Left ventricle myocardium inferior (tissue), 1 donor: ENCODE data around the gene INVS. TPM values are rescaled to one million over a fixed set of nuclear protein-coding genes. Genes with fewer than 3 reads are reported as not detected.

Source experiments
- DNase-seq: peaks from one replicate; pipeline ENCODE4 v3.0.0-alpha.2; 2020
- H3K27ac ChIP-seq: fragments of 200-600 bp; replicated peaks from 2 replicates; pipeline ENCODE4 v1.8.0; 2021
- H3K27me3 ChIP-seq: fragments of 200-600 bp; 2 replicates; pipeline ENCODE4 v1.8.0; 2021; ENCODE audit warnings: low read depth
- H3K36me3 ChIP-seq: fragments of 200-600 bp; 2 replicates; pipeline ENCODE4 v1.8.0; 2021
- H3K4me1 ChIP-seq: fragments of 200-600 bp; 2 replicates; pipeline ENCODE4 v1.8.0; 2021
- H3K4me3 ChIP-seq: fragments of 200-600 bp; 2 replicates; pipeline ENCODE4 v1.8.0; 2021; ENCODE audit warnings: mild to moderate bottlenecking, moderate library complexity
- H3K9me3 ChIP-seq: fragments of 200-600 bp; replicated peaks from 2 replicates; pipeline ENCODE4 v1.8.0; 2021
- CTCF ChIP-seq: fragments of 200-600 bp; IDR thresholded peaks from 2 replicates; pipeline ENCODE4 v1.8.0; 2021; ENCODE audit warnings: antibody characterized with exemption, mild to moderate bottlenecking, borderline replicate concordance
- intact Hi-C: fragments of 100-400 bp; cut with micrococcal nuclease; formaldehyde crosslinking; loops from one replicate; pipeline ENCODE4 v1.11.0; 2022
- total RNA-seq: library from RNA; stranded (reverse); fragmentation: NEBNext Ultra II Directional; extraction: Animal tissue kit (Norgen Biotek cat#: 25700); gene quantifications from one replicate; pipeline ENCODE4 v1.2.1, GENCODE V29; 2021
- donor health status: DM: no; HTN: yes; CAD: no; lungs with severe emphysema.

INVS gene
- total RNA-seq, 1 donor from 2014 or later: 6.7 TPM

GRCh38 chr9:100284247-100284646 lies 185.2 kb downstream of the INVS start:
- Histone ChIP-seq H3K27ac (no peak overlapping the region), H3K27me3 (no peaks in the 10 kb centered on the region), H3K4me3 (no peak overlapping the region), H3K4me1 (no peaks in the 10 kb centered on the region), H3K9me3 (peaks cover 27% of the 10 kb centered on the region), H3K36me3 (peaks cover 67% of the 10 kb centered on the region)
- DNase-seq: no peak
- intact Hi-C loops: no loop called here
- TF ChIP-seq CTCF: no peak

DNA sequence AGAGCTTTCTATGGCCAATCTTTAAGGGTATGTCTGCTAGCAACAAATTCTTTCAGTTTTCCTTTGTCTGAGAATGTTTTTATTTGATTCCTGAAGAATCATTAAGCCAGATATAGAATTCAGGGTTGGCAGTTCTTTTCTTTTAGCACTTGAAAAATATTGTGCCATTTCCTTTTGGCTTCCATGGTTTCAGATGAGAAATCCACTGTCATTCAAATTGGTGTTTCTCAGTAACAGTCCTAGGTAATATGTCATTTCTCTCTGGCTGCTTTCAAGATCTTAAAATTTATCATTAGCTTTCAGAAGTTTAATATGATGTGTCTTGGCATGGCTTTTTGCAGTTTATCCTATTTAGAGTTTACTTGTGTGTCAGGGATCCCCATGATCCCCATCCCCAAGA lies 186.0 kb downstream of the INVS start:
- H3K4me3 ChIP-seq: no peak overlapping the region
- no peak overlapping the region for H3K27ac ChIP-seq
- H3K27me3 ChIP-seq: no peaks in the 10 kb centered on the region
- intact Hi-C loops: no loop called here
- no peaks in the 10 kb centered on the region for H3K4me1 ChIP-seq
- peaks cover 27% of the 10 kb centered on the region for H3K9me3 ChIP-seq
- H3K36me3 ChIP-seq: peaks cover 73% of the 10 kb centered on the region
- no peak for TF ChIP-seq CTCF
- DNase-seq: no peak

DNA sequence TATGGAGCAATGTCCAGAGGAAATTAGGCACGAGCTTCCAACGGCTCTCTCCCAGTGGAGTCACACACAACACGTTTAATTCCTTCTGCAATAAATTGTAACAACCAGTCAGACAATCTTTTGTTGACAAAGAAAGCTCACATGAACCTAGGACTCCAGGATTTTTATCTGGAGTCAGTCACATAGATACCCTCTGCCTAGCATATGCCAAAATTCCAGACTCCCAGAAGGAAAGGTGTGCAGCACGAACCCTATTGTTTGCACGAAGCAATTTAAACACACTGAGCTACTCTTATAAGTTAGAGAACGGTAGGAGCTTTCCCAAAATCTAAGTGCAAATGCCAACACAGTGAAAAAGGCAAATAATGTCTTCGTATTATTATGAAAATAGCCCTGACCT lies 186.6 kb downstream of the INVS start:
- DNase-seq: no peak
- Histone ChIP-seq H3K36me3 (peaks cover 76% of the 10 kb centered on the region), H3K27ac (no peak overlapping the region), H3K4me1 (no peaks in the 10 kb centered on the region), H3K27me3 (no peaks in the 10 kb centered on the region), H3K4me3 (no peak overlapping the region), H3K9me3 (peaks cover 27% of the 10 kb centered on the region)
- intact Hi-C loops: no loop called here
- no peak for TF ChIP-seq CTCF

GRCh38 chr9:100286257-100286656 lies 187.2 kb downstream of the INVS start:
- intact Hi-C loops: no loop called here
- H3K27ac ChIP-seq: no peak overlapping the region
- DNase-seq: no peak
- H3K4me1 ChIP-seq: no peaks in the 10 kb centered on the region
- TF ChIP-seq CTCF: no peak
- H3K36me3 ChIP-seq: peaks cover 83% of the 10 kb centered on the region
- H3K4me3 ChIP-seq: no peak overlapping the region
- H3K27me3 ChIP-seq: no peaks in the 10 kb centered on the region
- H3K9me3 ChIP-seq: peaks cover 27% of the 10 kb centered on the region

DNA sequence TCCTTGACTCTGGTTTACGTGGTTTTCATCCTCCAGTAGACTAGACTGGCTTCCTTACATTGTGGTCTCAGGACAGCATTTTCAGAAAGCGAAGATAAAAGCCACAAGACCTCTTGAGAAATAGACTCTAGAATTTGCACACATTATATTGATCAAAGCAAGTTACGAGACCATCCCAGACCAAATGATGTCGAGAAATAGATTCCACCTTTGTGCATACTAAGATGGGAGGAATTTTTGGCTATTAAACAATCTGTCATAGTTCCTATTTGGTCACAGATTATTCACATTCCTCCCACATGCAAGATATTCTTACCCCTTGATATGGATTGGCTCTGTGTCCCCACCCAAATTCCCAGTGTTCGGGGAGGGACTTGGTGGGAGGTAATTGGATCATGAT lies 188.1 kb downstream of the INVS start:
- Histone ChIP-seq H3K36me3 (peaks cover 88% of the 10 kb centered on the region), H3K27ac (no peak overlapping the region), H3K4me3 (no peak overlapping the region), H3K27me3 (no peaks in the 10 kb centered on the region), H3K9me3 (peaks cover 27% of the 10 kb centered on the region), H3K4me1 (no peaks in the 10 kb centered on the region)
- DNase-seq: no peak
- TF ChIP-seq CTCF: no peak
- intact Hi-C loops: no loop called here

DNA sequence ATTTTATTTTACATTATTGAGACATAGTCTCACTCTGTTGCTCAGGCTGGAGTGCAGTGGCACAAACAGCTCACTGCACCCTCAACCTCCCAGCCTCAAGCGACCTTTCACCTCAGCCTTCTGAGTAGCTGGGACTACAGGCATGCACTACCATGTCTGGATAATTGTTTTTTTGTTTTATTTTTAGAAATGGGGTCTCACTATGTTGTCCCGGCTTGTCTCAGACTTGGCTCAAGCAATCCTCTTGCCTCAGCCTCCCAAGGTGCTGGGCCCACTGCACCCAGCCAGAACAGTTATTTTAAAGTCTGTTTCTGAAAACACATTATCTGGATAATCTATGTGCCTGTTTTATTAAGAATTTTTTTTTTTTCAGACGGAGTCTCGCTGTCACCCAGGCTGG lies 191.7 kb downstream of the INVS start:
- intact Hi-C loops: no loop called here
- peaks cover 92% of the 10 kb centered on the region for H3K36me3 ChIP-seq
- H3K27ac ChIP-seq: no peak overlapping the region
- no peaks in the 10 kb centered on the region for H3K27me3 ChIP-seq
- H3K9me3 ChIP-seq: peaks cover 13% of the 10 kb centered on the region
- H3K4me1 ChIP-seq: no peaks in the 10 kb centered on the region
- H3K4me3 ChIP-seq: no peak overlapping the region
- TF ChIP-seq CTCF: no peak
- DNase-seq: no peak
